PC-9 (cell line): Measurements from ENCODE around the gene PDRG1. TPM values are rescaled to one million over a fixed set of nuclear protein-coding genes. Genes with fewer than 3 reads are reported as not detected.
A peak's percentile ranks its signal among the peaks of the same experiment; 100 is the strongest.

ENCODE experiments used
- BruUV-seq: library from RNA; stranded (reverse); fragments of 400-500 nt; replicated peaks from 2 replicates; lab custom pipeline; 2021; lab: Mats Ljungman, UMichigan
- CTCF ChIA-PET: fragments of 300-600 bp; sonication (Branson Sonifier 250); formaldehyde crosslinking; loops from one replicate; lab custom pipeline; 2022; ENCODE audit warnings: antibody characterized with exemption; lab: Charles Lee
- POLR2A ChIA-PET: fragments of 300-600 bp; sonication (Branson Sonifier 250); formaldehyde crosslinking; loops from one replicate; lab custom pipeline; 2022; ENCODE audit warnings: antibody characterized with exemption; ENCODE audit not compliant: unreplicated experiment; lab: Charles Lee
- DNase-seq, 2 experiments: peaks; one replicate each; pipeline versions ENCODE4 v3.0.0 to v3.0.0-alpha.2; 2015 to 2022; ENCODE audit warnings: mixed read lengths in 1 of 2
- H2AFZ ChIP-seq: fragments of 200-600 bp; sonication (generic); 2 replicates; pipeline ENCODE4 v1.8.1; 2017; ENCODE audit warnings: antibody characterized with exemption
- H3F3A ChIP-seq: fragments of 200-600 bp; sonication (generic); 2 replicates; pipeline ENCODE4 v1.8.1; 2017; ENCODE audit warnings: antibody characterized with exemption, mild to moderate bottlenecking, low read depth; ENCODE audit not compliant: insufficient read depth
- H3K27ac ChIP-seq: fragments of 200-600 bp; sonication (generic); 2 replicates; pipeline ENCODE4 v1.6.1; 2016; ENCODE audit warnings: mixed run types
- H3K27me3 ChIP-seq: fragments of 200-600 bp; sonication (generic); 2 replicates; pipeline ENCODE4 v1.6.1; 2016; ENCODE audit warnings: low read depth, mixed run types; ENCODE audit not compliant: insufficient read depth
- H3K36me3 ChIP-seq: fragments of 200-600 bp; sonication (generic); 2 replicates; pipeline ENCODE4 v1.6.1; 2016; ENCODE audit warnings: low read depth, mixed run types
- H3K4me1 ChIP-seq: fragments of 200-600 bp; sonication (generic); replicated peaks from 2 replicates; pipeline ENCODE4 v1.6.1; 2016; ENCODE audit warnings: mixed run types; ENCODE audit not compliant: insufficient read depth
- H3K4me2 ChIP-seq: fragments of 200-600 bp; sonication (generic); 2 replicates; pipeline ENCODE4 v1.6.1; 2017; ENCODE audit warnings: mixed run types
- H3K4me3 ChIP-seq: fragments of 200-600 bp; sonication (generic); 2 replicates; pipeline ENCODE4 v1.6.1; 2016; ENCODE audit warnings: mixed run types
- H3K79me2 ChIP-seq: fragments of 200-600 bp; sonication (generic); 2 replicates; pipeline ENCODE4 v1.6.1; 2017; ENCODE audit warnings: low read depth, mixed run types
- H3K9me2 ChIP-seq: fragments of 200-600 bp; sonication (generic); 2 replicates; pipeline ENCODE4 v1.8.1; 2017; ENCODE audit warnings: mild to moderate bottlenecking; ENCODE audit not compliant: insufficient read depth
- H3K9me3 ChIP-seq: fragments of 200-600 bp; sonication (generic); 2 replicates; pipeline ENCODE4 v1.8.1; 2016; ENCODE audit warnings: low read depth; ENCODE audit not compliant: insufficient read depth
- H4K20me1 ChIP-seq: fragments of 200-600 bp; sonication (generic); 2 replicates; pipeline ENCODE4 v1.8.1; 2017; ENCODE audit not compliant: insufficient read depth
- CTCF ChIP-seq: fragments of 200-600 bp; sonication (generic); conservative IDR thresholded peaks from 2 replicates; pipeline ENCODE4 v1.6.1; 2017; ENCODE audit warnings: mixed run types, antibody characterized with exemption, mild to moderate bottlenecking, moderate library complexity
- EZH2 ChIP-seq: fragments of 200-600 bp; sonication (generic); IDR thresholded peaks from 2 replicates; pipeline ENCODE4 v1.8.0; 2017; ENCODE audit warnings: antibody characterized with exemption, low read depth
- intact Hi-C: fragments of 100-400 bp; cut with micrococcal nuclease; formaldehyde crosslinking; loops from one replicate; pipeline ENCODE4 v1.10.0; 2022; ENCODE audit not compliant: unreplicated experiment
- total RNA-seq: library from RNA; stranded (reverse); gene quantifications from 2 replicates; pipeline ENCODE4 v1.2.3, GENCODE V29; 2021

PDRG1 gene
- total RNA-seq, 1 experiment from 2014 or later, result 13.7 TPM

GRCh38 chr20:31972471-31973021 lies 20.7 kb upstream of the PDRG1 start:
- no peaks in the 10 kb centered on the region for H3K9me3 ChIP-seq
- H3K36me3 ChIP-seq, result no peaks in the 10 kb centered on the region
- no peaks in the 10 kb centered on the region for H3K4me1 ChIP-seq
- H4K20me1 ChIP-seq, result no peaks in the 10 kb centered on the region
- ChIA-PET POLR2A (no interaction called here), CTCF (interaction anchor here (1.3 kb wide), 1 partner anchor 118 kb away, joined by 3 read pairs; no protein-coding TSS in a partner anchor)
- BruUV-seq, result no TSS peak
- H3K4me2 ChIP-seq, result no peak overlapping the region
- no peak overlapping the region for H3K4me3 ChIP-seq
- H2AFZ ChIP-seq, result no peak overlapping the region
- H3K79me2 ChIP-seq, result no peaks in the 10 kb centered on the region
- no peak for DNase-seq
- no peaks in the 10 kb centered on the region for H3K9me2 ChIP-seq
- H3F3A ChIP-seq, result no peaks in the 10 kb centered on the region
- TF ChIP-seq CTCF, result no peak
- TF ChIP-seq EZH2, result no peak
- intact Hi-C loops, result no loop called here
- peaks cover 47% of the 10 kb centered on the region for H3K27me3 ChIP-seq
- H3K27ac ChIP-seq, result no peak overlapping the region

- peaks cover 54% of the 10 kb centered on the region for H3K27me3 ChIP-seq
- TF ChIP-seq EZH2 (no peak), CTCF (no peak)
- no peaks in the 10 kb centered on the region for H3K36me3 ChIP-seq
- no peaks in the 10 kb centered on the region for H3K4me1 ChIP-seq
- ChIA-PET POLR2A (no interaction called here), CTCF (no interaction called here)
- H4K20me1 ChIP-seq, result no peaks in the 10 kb centered on the region
- no peaks in the 10 kb centered on the region for H3F3A ChIP-seq
- no peak overlapping the region for H3K4me2 ChIP-seq
- H2AFZ ChIP-seq, result no peak overlapping the region
- BruUV-seq, result no TSS peak
- no peak for DNase-seq
- intact Hi-C loops, result no loop called here
- H3K27ac ChIP-seq, result no peak overlapping the region
- no peak overlapping the region for H3K4me3 ChIP-seq
- H3K79me2 ChIP-seq, result no peaks in the 10 kb centered on the region
- H3K9me2 ChIP-seq, result no peaks in the 10 kb centered on the region
- H3K9me3 ChIP-seq, result no peaks in the 10 kb centered on the region
Observed at GRCh38 chr20:31969991-31970390, 18.1 kb upstream of the PDRG1 start.

- Histone ChIP-seq H3K9me3 (no peaks in the 10 kb centered on the region), H3K9me2 (no peaks in the 10 kb centered on the region), H2AFZ (no peak overlapping the region), H3F3A (no peaks in the 10 kb centered on the region), H3K27me3 (peaks cover 54% of the 10 kb centered on the region), H3K4me2 (no peak overlapping the region), H3K79me2 (no peaks in the 10 kb centered on the region), H3K27ac (no peak overlapping the region), H3K4me3 (no peak overlapping the region), H3K36me3 (no peaks in the 10 kb centered on the region), H3K4me1 (no peaks in the 10 kb centered on the region), H4K20me1 (no peaks in the 10 kb centered on the region)
- peak in 1 of 2 experiments; percentile 74 for DNase-seq
- no TSS peak for BruUV-seq
- TF ChIP-seq CTCF (no peak), EZH2 (no peak)
- intact Hi-C loops, result no loop called here
- ChIA-PET CTCF (no interaction called here), POLR2A (no interaction called here)
Observed at GRCh38 chr20:31968291-31969126, 16.7 kb upstream of the PDRG1 start.
